GF-D8 (cell line): ENCODE data around the gene HSDL1.

Experiments
- DNase-seq: peaks from one replicate; lab custom pipeline; 2025; lab: John Stamatoyannopoulos, UW

The HSDL1 gene

DNA sequence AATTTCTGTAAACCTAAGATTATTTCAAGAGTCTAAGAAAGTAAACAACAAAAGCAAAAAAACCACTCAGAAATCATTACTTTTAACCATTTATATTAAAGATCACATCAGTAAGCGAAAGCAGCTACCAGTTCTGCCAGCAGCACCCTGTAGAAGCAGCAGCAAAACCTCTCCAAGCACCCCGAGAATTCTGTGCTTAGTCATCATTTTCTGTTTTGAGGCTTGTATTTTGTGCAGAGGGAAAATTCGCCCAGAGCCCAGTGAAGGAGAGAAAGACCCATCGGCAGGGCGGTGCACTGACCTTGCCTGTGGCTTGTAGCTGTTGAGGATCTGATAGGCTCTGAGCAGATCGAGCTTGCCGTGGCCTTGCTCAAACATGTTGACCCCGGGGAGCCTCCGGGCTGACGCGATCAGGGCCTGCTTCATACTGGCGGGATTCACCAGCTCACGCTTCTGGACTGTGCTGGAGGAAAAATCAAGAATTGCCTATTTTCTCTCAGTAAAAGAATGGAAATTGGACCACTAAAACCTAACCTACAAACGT lies 63.5 kb downstream of the HSDL1 start:
- no peak for DNase-seq

DNA sequence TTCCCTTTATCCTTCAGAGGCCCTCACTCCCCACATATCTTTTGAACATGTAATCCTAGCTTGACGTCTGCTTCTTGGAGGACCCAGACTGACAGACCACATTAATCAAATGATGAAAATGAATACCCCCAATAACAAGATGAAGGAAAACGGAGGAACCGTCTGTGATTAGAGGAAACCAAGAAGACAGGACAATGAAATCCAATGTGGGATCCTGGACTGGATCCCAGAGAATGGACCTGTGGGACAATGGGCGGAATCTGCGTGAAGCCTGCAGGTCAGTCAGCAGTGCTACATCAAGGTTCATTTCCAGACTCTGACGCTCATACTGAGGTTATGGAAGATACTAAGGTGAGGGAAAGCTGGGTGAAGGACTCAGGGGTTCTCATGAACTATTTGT lies 64.2 kb downstream of the HSDL1 start:
- DNase-seq, result no peak

DNA sequence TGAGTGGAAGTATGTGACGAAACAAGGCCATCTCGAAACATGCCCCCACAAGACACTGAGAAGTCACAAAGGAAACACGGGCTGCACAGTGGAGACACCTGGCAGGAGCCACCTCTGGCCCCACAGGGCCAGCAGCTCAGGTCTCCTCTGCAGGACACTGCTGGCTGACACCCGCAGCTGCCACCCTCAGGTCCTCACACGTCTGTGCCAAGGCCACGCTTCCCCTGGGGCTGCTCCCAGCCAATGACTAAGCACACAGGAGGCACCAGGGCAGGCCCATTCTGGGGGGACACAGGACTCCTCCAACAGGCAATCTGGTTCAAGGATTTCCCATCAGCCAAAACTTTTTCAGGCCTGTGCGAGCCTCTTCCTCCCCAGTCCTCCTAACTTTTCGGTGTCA lies 64.6 kb downstream of the HSDL1 start:
- DNase-seq, result no peak

DNA sequence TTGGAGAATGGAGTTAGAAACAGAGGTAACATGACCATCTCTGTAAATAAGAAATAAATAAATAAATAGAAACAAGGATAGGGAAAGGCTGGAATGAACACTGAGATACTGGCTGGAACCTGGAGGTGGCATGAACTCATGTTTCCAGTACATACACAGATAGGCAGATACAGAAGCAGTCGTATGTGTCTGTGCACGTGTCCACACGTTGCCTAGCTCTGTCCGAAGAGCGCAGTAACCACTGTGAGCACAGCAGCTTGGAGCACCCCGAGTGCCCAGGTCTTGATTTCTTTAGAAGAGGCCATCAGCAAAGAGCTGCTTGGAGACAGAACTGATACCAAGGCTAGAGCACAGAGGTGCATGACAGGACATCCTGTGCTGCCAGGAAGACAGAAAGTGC lies 65.3 kb downstream of the HSDL1 start:
- no peak for DNase-seq

DNA sequence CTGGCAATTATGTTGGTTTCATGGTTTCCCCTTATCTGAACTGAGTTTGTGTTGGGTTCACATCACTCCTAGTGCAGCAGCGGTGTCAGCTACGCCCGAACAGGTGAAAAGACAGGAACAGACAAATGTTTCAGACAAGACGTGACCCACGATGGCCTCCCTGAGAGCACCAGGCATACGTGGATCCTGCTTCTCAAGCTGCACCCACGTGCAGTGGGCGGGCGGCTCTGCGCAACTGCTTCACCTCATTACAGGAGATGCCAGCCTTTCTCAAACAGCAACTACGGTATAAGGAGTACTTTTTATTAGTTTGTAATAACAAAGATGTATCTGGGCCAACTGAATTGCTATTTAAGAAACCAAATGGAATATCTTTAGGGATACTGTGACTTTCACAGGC lies 69.6 kb downstream of the HSDL1 start:
- no peak for DNase-seq

DNA sequence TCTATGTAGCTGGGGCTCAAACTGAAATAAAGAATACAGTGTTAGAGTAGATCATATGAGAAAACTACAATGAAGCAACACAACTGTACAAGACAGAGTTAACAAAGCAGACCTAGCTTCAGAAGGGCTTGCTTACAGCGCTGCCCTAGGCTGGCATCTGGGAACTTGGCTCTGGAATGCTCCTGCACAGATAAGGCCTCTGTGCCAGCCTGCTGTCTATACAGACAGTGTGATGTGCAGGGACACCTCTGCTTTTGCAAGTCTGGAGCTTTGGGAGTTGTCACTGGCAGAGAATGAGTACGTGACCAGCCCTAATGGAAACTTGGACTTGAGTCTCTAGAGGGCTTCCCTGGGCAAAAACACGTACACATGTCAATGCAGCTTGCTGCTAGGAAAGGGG lies 70.3 kb downstream of the HSDL1 start:
- no peak for DNase-seq
